Measurements from ENCODE around the gene TM6SF1.
"Not testable (repeated sequence)": the region's sequence is repeated elsewhere in the genome, so short reads cannot be mapped to it uniquely, and the experiment has no call there.

- not testable (repeated sequence) for TF ChIP-seq POLR2A (IDR thresholded peaks at IDR 0.05)
- TF ChIP-seq, protein P1, sequence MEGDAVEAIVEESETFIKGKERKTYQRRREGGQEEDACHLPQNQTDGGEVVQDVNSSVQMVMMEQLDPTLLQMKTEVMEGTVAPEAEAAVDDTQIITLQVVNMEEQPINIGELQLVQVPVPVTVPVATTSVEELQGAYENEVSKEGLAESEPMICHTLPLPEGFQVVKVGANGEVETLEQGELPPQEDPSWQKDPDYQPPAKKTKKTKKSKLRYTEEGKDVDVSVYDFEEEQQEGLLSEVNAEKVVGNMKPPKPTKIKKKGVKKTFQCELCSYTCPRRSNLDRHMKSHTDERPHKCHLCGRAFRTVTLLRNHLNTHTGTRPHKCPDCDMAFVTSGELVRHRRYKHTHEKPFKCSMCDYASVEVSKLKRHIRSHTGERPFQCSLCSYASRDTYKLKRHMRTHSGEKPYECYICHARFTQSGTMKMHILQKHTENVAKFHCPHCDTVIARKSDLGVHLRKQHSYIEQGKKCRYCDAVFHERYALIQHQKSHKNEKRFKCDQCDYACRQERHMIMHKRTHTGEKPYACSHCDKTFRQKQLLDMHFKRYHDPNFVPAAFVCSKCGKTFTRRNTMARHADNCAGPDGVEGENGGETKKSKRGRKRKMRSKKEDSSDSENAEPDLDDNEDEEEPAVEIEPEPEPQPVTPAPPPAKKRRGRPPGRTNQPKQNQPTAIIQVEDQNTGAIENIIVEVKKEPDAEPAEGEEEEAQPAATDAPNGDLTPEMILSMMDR (IDR thresholded peaks at IDR 0.05): not testable (repeated sequence)
Measured at GRCh38 chr15:83169576-83169975, 62.1 kb downstream of the TM6SF1 start.
